Cortex of kidney (tissue), 1 donor: Measurements from ENCODE around the gene TOP1.
A peak's percentile ranks its signal among the peaks of the same experiment; 100 is the strongest.
"Not testable (repeated sequence)": the region's sequence is repeated elsewhere in the genome, so short reads cannot be mapped to it uniquely, and the experiment has no call there.

Experiments used
- DNase-seq: peaks from one replicate; lab custom pipeline; 2025; lab: John Stamatoyannopoulos, UW

Gene TOP1

DNA sequence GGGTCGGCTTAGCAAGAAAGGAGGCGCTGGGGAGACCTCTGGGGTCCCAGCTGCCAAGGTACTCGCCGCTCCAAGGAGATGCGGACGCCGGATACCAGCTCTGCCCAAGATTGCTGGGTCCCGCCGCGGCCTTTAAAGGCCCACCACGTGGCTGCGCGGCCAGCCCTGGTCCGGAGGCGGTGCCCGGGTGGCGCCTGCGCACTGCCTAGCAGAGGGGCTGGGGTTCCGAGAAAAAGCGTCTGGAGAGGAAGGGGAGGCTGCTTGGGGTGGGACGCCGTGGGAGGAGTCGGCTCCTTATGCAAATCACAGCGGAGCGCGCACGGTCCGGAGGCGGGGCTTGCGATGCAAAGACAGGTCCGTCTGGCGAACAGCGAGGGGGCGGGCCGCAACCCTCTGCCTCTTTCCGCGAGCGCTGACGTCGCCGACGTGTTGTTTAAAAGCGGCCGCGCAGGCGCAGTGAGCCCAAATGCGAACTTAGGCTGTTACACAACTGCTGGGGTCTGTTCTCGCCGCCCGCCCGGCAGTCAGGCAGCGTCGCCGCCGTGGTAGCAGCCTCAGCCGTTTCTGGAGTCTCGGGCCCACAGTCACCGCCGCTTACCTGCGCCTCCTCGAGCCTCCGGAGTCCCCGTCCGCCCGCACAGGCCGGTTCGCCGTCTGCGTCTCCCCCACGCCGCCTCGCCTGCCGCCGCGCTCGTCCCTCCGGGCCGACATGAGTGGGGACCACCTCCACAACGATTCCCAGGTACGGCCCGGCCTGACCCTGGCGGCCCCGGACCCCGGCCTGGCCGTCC, at the start of gene TOP1:
TOP1 (plus strand) TSS at position 464 of the 791 bp plus-strand sequence; CDS start at position 710, 246 bp downstream.
- peak; percentile 91 for DNase-seq

DNA sequence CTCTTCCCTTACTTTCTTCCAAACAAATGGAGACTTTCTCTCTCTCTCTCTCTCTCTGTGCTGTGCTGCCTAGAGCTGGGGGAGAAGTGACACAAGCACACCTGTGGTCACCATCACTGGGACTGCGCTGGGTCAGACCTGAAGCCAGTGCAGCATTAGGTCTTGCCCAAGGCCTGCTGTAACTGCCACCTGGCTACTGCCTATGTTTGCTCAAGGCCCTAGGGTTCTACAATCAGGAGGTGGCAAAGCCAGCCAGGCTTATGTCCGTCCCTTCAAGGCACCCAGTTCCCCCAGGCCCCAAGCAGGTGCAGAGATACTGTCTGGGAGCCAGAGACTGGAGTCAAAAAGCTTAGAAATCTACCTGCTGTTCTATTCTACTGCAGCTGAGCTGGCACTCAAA, 49.4 kb upstream of the TOP1 start:
- DNase-seq: no peak

DNA sequence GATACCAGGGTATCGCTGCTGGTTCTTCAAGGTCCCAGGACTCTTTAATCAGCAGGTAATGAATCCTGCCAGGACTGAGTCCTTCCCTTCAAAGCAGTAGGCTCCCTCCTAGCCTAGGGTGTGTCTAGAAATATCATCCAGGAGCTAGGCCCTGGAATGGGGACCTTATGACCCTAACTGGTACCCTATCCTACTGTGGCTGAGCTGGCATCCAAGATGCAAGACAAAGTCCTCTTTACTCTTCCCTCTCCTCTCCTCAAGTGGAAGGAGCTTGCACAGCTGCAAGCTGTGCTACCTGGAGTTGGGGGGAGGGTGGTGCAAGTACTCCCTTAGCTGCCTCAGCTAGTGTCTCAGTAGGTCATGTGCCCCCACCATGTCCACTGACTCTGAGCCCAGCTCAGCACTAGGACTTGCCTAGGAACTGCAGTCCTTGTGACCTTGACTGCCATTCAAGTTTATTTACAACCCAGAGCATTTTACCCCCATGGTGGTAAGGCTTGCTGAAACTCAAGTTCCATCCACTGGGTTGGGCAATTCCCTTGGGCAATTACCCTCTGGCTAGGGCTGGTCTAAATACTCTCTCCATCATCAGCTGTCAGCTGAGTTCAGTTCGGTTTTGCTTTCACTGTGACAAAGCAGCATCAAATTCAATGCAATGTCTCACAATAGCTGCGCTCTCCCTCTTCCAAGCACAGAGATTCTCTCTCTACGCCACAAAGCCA, 48.4 kb upstream of the TOP1 start:
- no peak for DNase-seq

DNA sequence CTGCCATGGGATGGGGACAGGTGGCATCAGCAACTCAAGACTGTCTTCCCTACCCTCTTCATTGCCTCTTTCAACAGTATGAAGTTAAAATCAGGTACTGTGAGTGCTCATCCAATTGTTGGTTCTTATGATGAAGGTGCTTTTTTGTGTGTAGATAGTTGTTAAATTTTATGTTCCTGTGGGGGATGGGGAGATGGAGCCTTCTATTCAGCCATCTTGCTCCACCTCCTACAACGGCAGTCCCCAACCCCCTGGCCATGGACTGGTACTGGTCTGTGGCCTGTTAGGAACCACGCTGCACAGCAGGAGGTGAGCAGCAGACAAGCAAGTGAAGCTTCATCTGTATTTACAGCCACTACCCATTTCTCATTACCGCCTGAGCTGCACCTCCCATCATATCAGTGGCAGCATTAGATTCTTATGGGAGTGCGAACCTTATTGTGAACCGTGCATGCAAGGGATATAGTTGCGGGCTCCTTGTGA, 47.8 kb upstream of the TOP1 start:
- no peak for DNase-seq

DNA sequence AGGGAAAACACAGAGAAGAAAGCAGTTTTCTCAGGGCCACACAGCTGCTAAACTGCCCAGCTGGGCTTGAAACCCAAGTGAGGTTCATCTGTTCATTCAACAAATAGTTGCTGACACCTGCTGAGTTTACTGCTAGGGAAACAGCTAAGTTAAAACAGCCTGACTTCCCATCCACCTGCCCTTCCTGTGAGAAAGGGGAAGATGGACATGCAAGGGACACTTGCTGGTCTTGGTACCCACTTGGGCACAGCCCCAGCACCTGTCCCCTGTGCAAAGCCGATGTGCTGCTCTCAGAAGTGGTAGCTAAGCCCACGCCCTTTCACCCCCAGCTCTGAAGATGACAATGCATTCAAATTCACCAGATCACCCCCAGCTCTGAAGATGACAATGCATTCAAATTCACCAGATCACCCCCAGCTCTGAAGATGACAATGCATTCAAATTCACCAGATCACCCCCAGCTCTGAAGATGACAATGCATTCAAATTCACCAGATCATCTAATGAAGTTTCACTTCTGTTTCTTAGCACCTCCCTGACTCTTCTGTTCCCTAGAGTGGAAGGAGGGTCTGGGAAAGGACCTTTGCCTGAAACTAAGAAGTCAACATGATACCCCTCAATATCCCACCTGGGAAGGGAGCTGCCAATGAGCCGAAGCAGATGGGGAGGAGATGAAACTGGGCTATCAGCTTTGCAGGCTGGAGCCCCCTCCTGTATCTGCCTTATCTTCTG, 46.0 kb upstream of the TOP1 start:
- DNase-seq: no peak

DNA sequence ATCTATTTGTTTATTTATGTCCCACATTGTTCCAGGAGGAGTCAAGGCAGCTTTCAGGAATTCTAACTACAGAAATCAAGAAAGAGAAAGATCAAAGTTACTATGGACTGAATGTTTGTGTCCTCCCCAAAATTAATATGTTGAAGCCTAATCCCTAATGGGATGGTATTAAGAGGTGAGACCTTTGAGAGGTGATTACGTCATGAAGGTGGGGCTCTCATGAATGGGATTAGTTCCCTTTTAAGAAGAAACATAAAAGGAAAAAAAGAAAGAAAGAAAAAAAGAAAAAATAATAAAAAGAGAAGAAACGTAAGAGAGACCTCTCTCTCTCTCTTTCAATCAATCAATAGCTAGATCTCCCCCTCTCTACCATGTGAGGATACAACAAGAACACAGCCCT, 44.7 kb upstream of the TOP1 start:
- no peak for DNase-seq

DNA sequence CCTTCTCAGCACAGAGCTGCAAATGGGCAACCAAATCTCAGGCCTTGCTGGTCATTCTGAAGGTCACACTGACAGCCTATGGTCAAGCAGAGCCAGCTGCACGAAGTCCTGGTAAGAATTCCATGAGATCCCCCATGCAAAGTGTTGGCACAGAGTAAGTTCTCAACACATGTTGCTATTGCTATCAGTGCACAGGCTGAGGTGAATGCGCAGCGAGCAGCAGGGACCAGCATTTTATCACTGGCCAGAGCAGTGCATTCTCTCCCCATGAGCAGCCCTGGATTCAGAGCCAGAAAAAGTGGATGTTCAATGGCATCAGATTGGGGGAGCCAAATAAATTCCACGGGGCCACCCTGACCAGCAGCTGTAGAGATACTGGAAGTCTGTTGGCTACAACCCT, 44.1 kb upstream of the TOP1 start:
- no peak for DNase-seq

DNA sequence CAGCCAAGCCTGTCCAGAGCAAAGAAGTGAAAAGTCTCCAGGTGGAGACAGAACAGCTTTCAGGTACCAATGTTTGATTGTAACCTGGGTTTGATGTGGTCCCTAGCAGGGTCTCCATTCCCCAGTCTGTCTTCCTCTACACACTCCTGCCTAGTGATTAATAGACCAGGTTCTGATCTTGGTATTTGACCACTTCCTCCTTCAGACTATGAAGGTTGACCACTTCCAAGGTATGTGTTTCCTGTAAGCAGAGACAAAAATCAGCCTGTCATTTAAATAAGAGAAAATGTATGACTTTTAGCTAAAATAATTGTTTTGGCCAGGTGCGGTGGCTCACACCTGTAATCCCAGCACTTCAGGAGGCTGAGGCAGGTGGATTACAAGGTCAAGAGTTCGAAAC, 41.8 kb upstream of the TOP1 start:
- DNase-seq: no peak

DNA sequence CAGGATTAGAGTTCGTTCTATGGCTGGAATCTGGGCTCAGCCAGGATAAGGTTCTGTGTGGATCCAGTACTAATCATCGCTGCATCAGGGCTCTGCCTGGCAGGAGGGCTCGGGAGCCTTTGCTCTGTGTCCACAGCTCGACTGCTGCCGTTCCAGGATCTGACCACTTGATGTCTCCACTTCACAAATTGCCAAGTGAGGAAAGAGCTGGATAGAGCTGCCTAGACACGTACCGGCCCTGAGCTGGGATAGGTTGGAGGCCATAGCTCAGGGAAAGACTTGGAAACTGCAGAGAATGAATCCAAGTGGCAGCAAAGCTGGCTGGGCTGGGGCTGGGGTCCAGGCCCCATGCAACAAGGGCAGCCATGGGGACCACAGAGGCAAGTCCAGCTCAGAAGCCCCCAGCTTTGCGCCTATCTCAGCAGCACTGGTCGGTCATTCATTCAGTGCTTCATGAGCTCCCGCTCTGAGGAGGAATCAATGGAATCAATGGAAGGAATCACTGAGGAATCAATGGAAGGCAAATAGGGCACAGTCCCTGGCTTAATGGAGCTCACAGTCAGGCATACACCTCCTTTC, 38.0 kb upstream of the TOP1 start:
- no peak for DNase-seq

DNA sequence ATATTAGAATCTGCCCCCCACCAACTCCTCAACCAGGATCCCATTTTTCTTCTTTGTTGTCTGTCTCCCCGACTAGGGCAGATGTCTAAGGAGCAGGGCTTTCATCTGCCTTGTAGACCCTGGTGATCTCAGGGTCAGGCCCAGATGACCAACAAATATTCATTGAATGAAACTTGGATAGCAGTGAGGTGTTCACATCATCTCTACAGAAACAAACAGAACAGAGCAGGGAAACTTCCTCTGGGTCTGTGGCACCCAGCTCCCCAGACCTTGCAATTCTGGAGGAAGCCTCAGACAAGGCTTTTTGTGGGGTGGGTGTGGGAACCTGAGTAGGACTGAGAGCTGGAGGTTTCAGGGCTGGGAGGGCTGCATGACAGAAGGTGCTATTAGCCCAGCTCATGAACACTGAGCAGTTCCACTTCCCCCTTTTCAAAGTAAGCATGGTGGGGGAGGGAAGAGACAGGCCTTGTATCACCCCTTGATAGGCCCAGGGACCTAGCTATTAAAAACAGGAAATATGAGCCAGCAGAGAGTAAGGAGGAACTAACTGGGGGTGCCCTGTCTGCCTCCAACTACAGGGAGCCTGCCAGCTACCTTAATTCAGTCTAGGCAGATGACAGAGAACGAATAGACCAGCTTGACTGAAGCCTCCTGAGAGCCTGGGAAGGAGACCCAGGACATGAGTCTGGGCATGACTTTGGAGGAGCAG, 37.3 kb upstream of the TOP1 start:
- no peak for DNase-seq

DNA sequence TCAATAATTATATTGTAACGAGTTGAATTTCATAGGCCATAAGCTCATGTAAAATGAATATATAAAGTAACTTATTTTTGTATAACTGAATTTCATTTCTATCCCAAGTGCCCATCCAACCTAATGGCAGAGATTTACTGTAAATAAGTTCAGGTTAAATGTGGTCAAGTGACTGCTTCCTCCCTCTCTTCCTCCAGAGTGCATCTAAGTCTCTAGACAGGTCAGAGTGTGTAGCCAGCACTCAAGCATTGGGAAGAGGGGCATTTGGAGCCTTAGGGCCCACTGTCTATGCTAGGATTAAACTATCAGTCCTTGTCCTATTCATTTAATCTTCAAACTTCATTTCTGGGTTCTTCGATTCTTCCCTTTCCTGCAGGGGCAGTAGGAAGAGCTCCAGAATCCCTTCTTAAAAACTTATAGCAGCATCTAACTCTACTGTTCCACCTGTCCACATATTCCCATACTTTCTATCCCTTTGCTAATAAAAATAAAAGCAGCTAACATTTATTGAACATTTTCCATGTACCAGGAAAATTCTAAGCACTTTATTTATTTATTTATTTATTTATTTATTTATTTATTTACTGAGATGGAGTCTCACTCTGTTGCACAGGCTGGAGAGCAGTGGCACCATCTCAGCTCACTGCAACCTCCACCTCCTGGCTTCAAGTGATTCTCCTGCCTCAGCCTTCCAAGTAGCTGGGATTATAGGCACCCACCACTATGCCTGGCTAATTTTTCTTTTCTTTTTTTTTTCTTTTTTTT, 36.1 kb upstream of the TOP1 start:
- DNase-seq: no peak

DNA sequence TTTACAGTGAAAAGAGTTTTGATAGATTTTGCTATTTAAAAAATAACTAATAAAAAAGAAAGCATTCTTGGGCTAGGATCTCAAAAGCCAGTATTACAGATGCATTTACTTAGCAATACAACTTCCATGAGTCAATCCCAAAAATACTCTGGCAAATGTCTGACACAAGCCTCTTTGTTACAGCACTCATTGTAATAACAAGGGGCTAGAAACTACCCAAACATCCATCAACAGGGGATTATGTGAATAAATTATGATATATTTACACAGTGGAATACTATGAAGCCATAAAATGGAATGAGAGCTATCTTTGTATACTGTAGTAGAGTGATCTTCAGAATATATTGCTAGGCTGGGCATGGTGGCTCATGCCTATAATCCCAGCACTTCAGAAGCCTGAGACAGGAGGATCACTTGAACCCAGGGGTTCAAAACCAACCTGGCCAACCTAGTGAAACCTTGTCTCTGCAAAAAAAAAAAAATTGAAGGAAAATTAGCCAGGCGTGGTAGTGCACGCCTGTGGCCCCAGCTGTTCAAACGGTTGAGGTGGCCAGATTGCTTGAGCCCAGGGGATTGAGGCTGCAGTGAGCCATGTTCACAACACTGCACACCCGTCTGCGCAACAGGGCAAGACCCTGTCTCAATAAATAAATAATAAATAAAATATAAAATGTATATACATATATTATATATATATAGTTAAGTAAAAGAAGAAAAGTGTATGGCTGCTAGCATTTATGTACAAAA, 34.7 kb upstream of the TOP1 start:
- no peak for DNase-seq

DNA sequence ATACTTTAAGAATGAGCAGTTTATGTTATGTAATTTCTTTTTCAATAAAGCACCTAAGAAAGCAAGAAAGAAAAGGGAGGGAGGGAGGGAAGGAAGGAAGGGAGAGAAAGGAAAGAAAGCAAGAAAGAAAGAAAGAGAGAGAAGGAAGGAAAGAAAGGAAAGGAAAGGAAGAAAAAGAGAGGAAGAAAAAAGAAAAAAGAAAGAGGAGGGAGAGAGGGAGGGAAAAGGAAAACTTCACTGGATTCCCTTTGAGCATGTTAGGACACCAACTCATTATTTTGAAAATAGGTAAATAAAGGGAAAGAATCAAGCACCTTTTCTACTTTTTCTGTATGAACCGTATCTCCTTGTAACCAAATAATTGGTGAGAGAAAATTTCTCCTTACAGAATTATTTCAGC, 32.3 kb upstream of the TOP1 start:
- no peak for DNase-seq

DNA sequence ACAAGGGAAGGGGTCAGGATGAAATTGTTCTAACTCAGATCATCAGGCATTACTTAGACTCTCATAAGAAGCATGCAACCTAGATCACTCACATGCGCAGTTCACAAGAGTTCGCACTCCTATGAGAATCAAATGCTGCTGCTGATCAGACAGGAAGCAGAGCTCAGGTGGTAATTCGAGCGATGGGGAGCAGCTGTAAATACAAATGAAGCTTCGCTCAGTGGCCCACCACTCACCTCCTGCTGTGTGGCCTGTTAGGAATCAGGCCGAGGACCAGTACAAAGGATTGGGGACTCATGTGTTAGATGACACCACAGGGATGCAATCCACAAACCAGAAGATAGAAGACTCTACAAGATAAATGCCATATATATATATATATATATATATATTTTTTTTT, 31.5 kb upstream of the TOP1 start:
- DNase-seq: no peak

DNA sequence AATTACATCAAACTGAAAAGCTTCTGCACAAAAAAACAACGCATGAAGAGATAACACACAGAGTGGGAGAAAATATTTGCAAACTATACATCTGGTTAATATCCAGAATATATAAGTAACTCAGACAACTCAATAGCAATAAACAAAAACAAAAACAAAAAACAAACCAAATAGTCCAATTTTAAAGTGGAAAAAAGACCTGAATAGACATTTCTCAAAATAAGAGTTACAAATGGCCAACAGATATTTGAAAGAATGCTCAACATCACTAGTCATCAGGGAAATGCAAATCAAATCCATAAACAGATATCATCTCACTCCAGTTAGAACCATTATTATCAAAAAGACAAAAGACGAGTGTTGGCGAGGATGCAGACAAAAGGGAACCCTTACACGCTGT, 28.8 kb upstream of the TOP1 start:
- no peak for DNase-seq

DNA sequence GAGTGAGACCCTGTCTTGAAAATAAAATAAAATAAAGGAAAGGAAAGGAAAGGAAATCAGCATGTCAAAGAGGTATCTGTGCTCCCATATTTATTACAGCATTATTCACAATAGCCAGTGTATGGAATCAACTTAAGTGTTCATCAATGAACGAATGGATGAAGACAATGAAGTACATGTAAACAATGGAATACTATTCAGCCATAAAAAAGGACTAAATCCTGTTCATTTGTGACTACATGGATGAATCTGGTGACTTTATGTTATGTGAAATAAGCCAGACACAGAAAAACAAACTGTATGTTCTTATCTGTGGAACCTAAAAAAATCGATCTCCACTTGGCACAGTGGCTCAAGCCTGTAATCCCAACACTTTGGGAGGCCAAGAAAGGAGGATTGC, 28.0 kb upstream of the TOP1 start:
- DNase-seq: no peak

DNA sequence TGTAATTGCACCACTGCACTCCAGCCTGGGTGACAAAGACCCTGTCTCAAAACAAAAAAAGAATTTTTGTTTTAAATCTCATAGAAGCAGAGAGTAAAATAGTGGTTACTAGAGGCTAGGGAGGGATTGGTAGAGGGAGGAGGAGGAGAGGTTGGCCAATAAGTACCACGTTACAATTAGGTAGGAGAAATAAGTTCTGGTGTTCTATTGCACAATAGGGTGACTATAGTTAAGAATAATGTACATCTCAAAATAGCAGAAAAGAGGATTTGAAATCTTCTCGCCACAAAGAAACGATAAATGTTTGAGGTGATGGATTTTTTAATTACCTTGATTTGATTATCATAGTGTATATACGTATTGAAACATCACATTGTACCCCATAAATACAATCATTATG, 27.1 kb upstream of the TOP1 start:
- no peak for DNase-seq

DNA sequence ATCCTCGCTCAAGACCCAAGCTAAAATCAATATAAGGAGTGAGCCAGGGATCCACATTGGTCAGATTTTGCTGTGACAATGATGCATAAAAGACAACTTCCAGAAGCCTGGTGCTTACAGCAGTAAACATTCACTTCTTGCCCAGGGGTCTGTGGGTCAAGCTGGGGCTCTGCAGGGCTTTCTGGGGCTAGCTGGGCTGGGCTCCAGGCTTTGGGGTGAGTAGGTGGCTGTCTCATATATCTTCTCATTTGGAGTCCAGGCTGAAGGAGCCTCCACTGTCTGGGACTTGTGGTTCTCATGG, 25.8 kb upstream of the TOP1 start:
- DNase-seq: no peak

DNA sequence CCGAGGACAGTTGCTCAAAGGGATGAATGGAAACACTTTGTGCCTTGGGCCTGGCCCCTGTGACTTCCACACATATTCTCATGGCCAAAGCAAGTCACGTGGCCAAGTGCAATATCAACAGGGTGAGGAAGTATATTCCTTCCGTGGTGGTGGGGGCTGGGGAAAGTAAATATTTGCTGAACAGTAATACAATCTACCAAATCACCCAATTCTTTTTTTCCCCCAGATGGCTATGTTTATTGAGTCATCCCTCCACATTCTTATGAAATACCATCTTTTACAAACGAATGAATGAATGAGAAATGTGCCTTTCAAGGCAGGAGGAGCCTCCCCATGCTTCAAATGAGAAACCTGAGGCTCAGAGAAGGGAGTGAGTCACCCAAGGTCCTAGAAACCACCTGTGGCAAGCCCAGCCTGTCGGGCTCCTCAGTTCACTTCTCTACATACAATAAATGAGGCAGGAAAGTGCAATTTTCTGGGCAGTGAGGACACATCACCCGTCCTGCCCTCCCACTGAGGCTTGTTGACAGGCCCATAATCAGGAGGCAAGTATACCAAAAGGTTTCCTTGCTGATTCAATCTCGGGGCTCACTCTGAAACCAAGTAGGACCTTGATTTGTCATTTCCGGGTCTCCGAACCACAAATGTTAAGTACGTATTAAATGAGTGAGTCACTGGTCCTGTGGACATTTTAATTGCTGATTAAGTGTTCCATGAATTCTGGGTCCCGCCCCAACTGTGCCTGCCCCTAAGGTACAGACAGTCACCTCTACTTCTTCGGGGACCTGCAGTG, 25.3 kb upstream of the TOP1 start:
- DNase-seq: no peak

DNA sequence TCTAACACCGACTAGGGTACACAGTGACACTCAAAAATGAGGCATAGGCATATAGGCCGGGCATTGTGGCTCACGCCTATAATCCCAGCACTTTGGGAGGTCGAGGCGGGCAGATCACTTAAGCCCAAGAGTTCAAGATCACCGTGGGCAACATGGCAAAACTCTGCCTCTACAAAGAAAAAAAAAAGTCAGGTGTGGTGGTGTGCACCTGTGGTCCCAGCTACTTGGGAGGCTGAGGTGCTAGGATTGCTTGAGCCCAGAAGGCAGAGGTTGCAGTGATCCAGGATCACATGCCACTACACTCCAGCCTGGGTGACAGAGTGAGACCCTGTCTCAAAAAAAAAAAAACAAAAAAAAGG, 24.7 kb upstream of the TOP1 start:
- DNase-seq: not testable (repeated sequence)
